Thyroid gland (tissue), 4 donors: ENCODE data around the gene HMOX2.

Experiments
- POLR2A ChIP-seq, 2 donors: fragments of 450-650 bp; IDR thresholded peaks; one replicate each; pipeline ENCODE4 v1.6.1; 2017; ENCODE audit warnings: antibody characterized with exemption in 2 of 2, mild to moderate bottlenecking in 2 of 2, moderate library complexity in 1 of 2
- TF ChIP-seq, protein P1 (sequence below), 6 experiments: fragments of 200-600 bp in 3 of 6; fragments of 450-650 bp in 3 of 6; sonication (generic) in 3 of 6; IDR thresholded peaks; one replicate each; pipeline ENCODE4 v1.5.1; 2016 to 2019; ENCODE audit warnings: antibody characterized with exemption in 6 of 6, mild to moderate bottlenecking in 2 of 6, inconsistent platforms in 1 of 6, moderate library complexity in 1 of 6

DNA sequence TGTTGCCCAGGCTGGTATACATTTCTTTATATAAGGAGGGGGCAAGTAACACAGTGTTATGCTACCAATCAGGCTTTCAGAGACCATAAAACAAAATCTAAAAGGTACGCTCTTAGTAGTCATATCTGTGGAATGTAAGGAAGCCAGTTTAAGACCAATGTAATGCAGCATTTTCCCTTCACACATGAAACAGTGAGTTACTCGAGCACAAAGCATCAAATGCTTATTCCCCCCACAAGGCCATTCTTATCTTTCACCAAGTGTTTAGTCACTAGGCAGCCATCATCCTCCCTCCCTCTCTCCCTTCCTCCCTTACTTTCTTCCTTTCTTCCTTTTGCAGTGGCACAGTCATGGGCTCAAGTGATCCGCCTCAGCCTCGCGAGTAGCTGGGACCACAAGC lies 12.8 kb downstream of the HMOX2 start:
- TF ChIP-seq, protein P1, sequence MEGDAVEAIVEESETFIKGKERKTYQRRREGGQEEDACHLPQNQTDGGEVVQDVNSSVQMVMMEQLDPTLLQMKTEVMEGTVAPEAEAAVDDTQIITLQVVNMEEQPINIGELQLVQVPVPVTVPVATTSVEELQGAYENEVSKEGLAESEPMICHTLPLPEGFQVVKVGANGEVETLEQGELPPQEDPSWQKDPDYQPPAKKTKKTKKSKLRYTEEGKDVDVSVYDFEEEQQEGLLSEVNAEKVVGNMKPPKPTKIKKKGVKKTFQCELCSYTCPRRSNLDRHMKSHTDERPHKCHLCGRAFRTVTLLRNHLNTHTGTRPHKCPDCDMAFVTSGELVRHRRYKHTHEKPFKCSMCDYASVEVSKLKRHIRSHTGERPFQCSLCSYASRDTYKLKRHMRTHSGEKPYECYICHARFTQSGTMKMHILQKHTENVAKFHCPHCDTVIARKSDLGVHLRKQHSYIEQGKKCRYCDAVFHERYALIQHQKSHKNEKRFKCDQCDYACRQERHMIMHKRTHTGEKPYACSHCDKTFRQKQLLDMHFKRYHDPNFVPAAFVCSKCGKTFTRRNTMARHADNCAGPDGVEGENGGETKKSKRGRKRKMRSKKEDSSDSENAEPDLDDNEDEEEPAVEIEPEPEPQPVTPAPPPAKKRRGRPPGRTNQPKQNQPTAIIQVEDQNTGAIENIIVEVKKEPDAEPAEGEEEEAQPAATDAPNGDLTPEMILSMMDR (IDR thresholded peaks at IDR 0.05): no peak
- TF ChIP-seq POLR2A (IDR thresholded peaks at IDR 0.05): no peak
